Measurements from ENCODE around the gene TIA1.

Gene TIA1

GRCh38 chr2:70161069-70161534 lies 87.3 kb downstream of the TIA1 start:
- DNase-seq (ENCODE audit: extremely low read depth in 1 of 2, low read depth in 1 of 2) = no peak

- DNase-seq (ENCODE audit: extremely low read depth in 1 of 2, low read depth in 1 of 2) = no peak
Observed at GRCh38 chr2:70160545-70160944, 87.9 kb downstream of the TIA1 start.

All from stimulated activated CD8-positive, alpha-beta memory T cell treated with anti-CD3 and anti-CD28 coated beads, Interleukin-7, amount 100 ng/mL, for 48 hours (primary cell).